GM19468 (cell line): ENCODE data around the gene NYAP2.

Experiments
- ATAC-seq: cut with Tn5 transposase; IDR thresholded peaks from one replicate; pipeline ENCODE4 v1.9.1; 2021; ENCODE audit warnings: mild to moderate bottlenecking, moderate library complexity, moderate number of reproducible peaks; ENCODE audit not compliant: unreplicated experiment; ENCODE audit errors: extremely low read depth

Gene NYAP2

GRCh38 chr2:225425284-225425683 lies 25.8 kb downstream of the NYAP2 start:
- no peak for ATAC-seq

- ATAC-seq = no peak
Measured at GRCh38 chr2:225428360-225428759, 28.9 kb downstream of the NYAP2 start.

GRCh38 chr2:225429717-225430116 lies 30.2 kb downstream of the NYAP2 start:
- ATAC-seq = no peak

GRCh38 chr2:225431105-225431863 lies 31.8 kb downstream of the NYAP2 start:
- ATAC-seq = no peak

- ATAC-seq = no peak
Measured at GRCh38 chr2:225434014-225434413, 34.5 kb downstream of the NYAP2 start.

- no peak for ATAC-seq
Measured at GRCh38 chr2:225437319-225437718, 37.8 kb downstream of the NYAP2 start.

- no peak for ATAC-seq
Measured at GRCh38 chr2:225438248-225438647, 38.7 kb downstream of the NYAP2 start.

- no peak for ATAC-seq
Measured at GRCh38 chr2:225452677-225453076, 53.2 kb downstream of the NYAP2 start.

- ATAC-seq = no peak
Measured at GRCh38 chr2:225454412-225454811, 54.9 kb downstream of the NYAP2 start.

GRCh38 chr2:225456619-225457260 lies 57.2 kb downstream of the NYAP2 start:
- ATAC-seq = no peak

- no peak for ATAC-seq
Measured at GRCh38 chr2:225457482-225457881, 58.0 kb downstream of the NYAP2 start.

- peak; percentile 48 for ATAC-seq
Measured at GRCh38 chr2:225458431-225459117, 59.1 kb downstream of the NYAP2 start.

GRCh38 chr2:225462417-225462816 lies 62.9 kb downstream of the NYAP2 start:
- ATAC-seq = no peak

GRCh38 chr2:225462945-225463344 lies 63.4 kb downstream of the NYAP2 start:
- ATAC-seq = no peak

GRCh38 chr2:225463449-225463848 lies 63.9 kb downstream of the NYAP2 start:
- ATAC-seq = no peak

GRCh38 chr2:225464346-225465025 lies 65.0 kb downstream of the NYAP2 start:
- peak; percentile 71 for ATAC-seq

- no peak for ATAC-seq
Measured at GRCh38 chr2:225465827-225466226, 66.3 kb downstream of the NYAP2 start.

GRCh38 chr2:225466891-225467604 lies 67.5 kb downstream of the NYAP2 start:
- no peak for ATAC-seq

GRCh38 chr2:225468131-225468530 lies 68.6 kb downstream of the NYAP2 start:
- no peak for ATAC-seq

GRCh38 chr2:225471039-225471438 lies 71.5 kb downstream of the NYAP2 start:
- no peak for ATAC-seq
